ENCODE measurements around the gene TMEM260. TPM values are rescaled to one million over a fixed set of nuclear protein-coding genes. Genes with fewer than 3 reads are reported as not detected.

Gene TMEM260
- total and polyA plus RNA-seq, 10 of the 15 experiments (the other 5 are each of a cell fraction or from before 2014, with no cell fraction given) = 3.2 to 13.6 (median 11.0) TPM

DNA sequence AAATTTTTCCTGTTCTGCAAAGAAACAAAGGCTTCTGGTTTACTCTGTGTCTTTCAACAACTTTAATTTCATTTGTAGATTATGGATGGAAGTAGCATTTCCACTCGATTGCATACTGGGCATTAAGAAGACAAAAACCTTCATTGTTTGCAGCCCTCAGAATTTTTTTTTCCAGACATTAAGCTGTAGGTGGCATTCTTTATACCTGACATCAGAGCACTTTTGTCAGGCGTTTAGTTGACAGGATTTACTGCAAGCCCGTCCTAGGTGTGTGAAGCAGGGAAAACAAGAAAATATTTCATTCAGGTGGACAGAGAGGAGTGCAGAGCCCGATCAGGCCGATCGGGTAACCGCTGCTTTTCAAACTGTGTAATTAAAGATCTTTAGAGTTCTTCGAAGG lies 107.5 kb downstream of the TMEM260 start:
- in situ Hi-C loops (cut with MboI) = no loop called here
- BruUV-seq (replicated peaks) = no TSS peak
- FAIRE-seq (no peak), ATAC-seq (no peak), DNase-seq (ENCODE audit: low read depth, low spot score) (no peak)
- H2AFZ ChIP-seq (ENCODE audit: control insufficient read depth, low read depth, low read length) = no peak overlapping the region
- H3K36me3 ChIP-seq (ENCODE audit: control insufficient read depth in 2 of 2, insufficient read depth in 2 of 2, low read length in 1 of 2) = no peaks in the 10 kb centered on the region
- SMC1A ChIA-PET (ENCODE audit: uncharacterized antibody, unreplicated experiment) = no interaction called here
- H3K9ac ChIP-seq (ENCODE audit: control insufficient read depth, insufficient read depth, low read length) = no peak overlapping the region
- intact Hi-C loops (cut with micrococcal nuclease; ENCODE audit: unreplicated experiment) = no loop called here
- no peaks in the 10 kb centered on the region for H4K20me1 ChIP-seq (ENCODE audit: control insufficient read depth, insufficient read depth)
- H3K27ac ChIP-seq (ENCODE audit: control insufficient read depth, insufficient read depth) = no peak overlapping the region
- TF ChIP-seq, protein P1, sequence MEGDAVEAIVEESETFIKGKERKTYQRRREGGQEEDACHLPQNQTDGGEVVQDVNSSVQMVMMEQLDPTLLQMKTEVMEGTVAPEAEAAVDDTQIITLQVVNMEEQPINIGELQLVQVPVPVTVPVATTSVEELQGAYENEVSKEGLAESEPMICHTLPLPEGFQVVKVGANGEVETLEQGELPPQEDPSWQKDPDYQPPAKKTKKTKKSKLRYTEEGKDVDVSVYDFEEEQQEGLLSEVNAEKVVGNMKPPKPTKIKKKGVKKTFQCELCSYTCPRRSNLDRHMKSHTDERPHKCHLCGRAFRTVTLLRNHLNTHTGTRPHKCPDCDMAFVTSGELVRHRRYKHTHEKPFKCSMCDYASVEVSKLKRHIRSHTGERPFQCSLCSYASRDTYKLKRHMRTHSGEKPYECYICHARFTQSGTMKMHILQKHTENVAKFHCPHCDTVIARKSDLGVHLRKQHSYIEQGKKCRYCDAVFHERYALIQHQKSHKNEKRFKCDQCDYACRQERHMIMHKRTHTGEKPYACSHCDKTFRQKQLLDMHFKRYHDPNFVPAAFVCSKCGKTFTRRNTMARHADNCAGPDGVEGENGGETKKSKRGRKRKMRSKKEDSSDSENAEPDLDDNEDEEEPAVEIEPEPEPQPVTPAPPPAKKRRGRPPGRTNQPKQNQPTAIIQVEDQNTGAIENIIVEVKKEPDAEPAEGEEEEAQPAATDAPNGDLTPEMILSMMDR (IDR thresholded peaks at IDR 0.05 in 2 of 3, conservative IDR thresholded peaks at IDR 0.05 in 1 of 3; ENCODE audit: control insufficient read depth in 2 of 3, extremely low read depth in 1 of 3, insufficient read depth in 1 of 3, low read depth in 3 of 3, low read length in 3 of 3) = no peak
- no peak for TF ChIP-seq MTA2 (IDR thresholded peaks at IDR 0.05; ENCODE audit: low read depth)
- TF ChIP-seq FOXM1 (IDR thresholded peaks at IDR 0.05; ENCODE audit: low read depth, low read length) = no peak
- RAD21 ChIA-PET (ENCODE audit: unreplicated experiment) = no interaction called here
- POLR2A ChIA-PET = no interaction called here
- no peaks in the 10 kb centered on the region for H3K79me2 ChIP-seq (ENCODE audit: control insufficient read depth, insufficient read depth, low read length)
- H3K27me3 ChIP-seq (replicated peaks in 1 of 2; ENCODE audit: control insufficient read depth in 2 of 2, insufficient read depth in 2 of 2, low read length in 1 of 2) = no peaks in the 10 kb centered on the region
- CTCF ChIA-PET = no interaction called here
- no peaks in the 10 kb centered on the region for H3K9me3 ChIP-seq (replicated peaks; ENCODE audit: control insufficient read depth, insufficient read depth, low read length)
- H3K4me1 ChIP-seq (ENCODE audit: control insufficient read depth, insufficient read depth, low read length) = no peaks in the 10 kb centered on the region
- WGBS (ENCODE audit: insufficient coverage, insufficient replicate concordance, low lambda C conversion rate, missing lambda C conversion rate) = 36% methylated on average over 8 of the region's 8 CpGs
- no peak overlapping the region for H3K4me2 ChIP-seq (ENCODE audit: control insufficient read depth, insufficient read depth)
- H3K4me3 ChIP-seq = no peak overlapping the region

DNA sequence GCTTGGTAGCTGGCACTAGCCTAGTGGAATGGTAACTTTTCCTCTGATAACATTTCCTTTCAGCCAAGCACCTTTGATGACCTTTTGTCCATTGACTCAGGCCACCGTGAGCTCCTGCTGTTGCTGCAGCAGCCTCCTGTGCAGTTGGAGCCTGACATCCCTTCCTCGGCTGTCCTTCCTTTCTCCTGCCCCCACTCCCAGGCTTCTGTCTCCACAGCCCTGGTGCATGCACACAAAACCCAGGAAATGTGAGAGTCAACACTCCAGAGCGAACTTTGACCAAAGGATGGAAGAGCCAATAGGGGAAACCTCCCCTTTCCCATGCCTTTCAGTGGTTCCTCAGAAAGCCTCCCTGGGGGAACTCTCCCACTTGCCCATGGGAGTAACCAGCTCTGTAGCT lies 115.0 kb downstream of the TMEM260 start:
- no peaks in the 10 kb centered on the region for H3K36me3 ChIP-seq (ENCODE audit: control insufficient read depth in 2 of 2, insufficient read depth in 2 of 2, low read length in 1 of 2)
- no peak overlapping the region for H3K4me3 ChIP-seq
- no peaks in the 10 kb centered on the region for H3K27me3 ChIP-seq (replicated peaks in 1 of 2; ENCODE audit: control insufficient read depth in 2 of 2, insufficient read depth in 2 of 2, low read length in 1 of 2)
- TF ChIP-seq, protein P2, sequence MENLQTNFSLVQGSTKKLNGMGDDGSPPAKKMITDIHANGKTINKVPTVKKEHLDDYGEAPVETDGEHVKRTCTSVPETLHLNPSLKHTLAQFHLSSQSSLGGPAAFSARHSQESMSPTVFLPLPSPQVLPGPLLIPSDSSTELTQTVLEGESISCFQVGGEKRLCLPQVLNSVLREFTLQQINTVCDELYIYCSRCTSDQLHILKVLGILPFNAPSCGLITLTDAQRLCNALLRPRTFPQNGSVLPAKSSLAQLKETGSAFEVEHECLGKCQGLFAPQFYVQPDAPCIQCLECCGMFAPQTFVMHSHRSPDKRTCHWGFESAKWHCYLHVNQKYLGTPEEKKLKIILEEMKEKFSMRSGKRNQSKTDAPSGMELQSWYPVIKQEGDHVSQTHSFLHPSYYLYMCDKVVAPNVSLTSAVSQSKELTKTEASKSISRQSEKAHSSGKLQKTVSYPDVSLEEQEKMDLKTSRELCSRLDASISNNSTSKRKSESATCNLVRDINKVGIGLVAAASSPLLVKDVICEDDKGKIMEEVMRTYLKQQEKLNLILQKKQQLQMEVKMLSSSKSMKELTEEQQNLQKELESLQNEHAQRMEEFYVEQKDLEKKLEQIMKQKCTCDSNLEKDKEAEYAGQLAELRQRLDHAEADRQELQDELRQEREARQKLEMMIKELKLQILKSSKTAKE (IDR thresholded peaks at IDR 0.05; ENCODE audit: low read depth, poor library complexity, severe bottlenecking) = no peak
- no peak for TF ChIP-seq KAT2A (conservative IDR thresholded peaks at IDR 0.05; ENCODE audit: control insufficient read depth, low read depth, low read length)
- TF ChIP-seq MYC (IDR thresholded peaks at IDR 0.05; ENCODE audit: insufficient read depth, insufficient read length, insufficient replicate concordance, low read length, severe bottlenecking) = no peak
- TF ChIP-seq, protein P3, sequence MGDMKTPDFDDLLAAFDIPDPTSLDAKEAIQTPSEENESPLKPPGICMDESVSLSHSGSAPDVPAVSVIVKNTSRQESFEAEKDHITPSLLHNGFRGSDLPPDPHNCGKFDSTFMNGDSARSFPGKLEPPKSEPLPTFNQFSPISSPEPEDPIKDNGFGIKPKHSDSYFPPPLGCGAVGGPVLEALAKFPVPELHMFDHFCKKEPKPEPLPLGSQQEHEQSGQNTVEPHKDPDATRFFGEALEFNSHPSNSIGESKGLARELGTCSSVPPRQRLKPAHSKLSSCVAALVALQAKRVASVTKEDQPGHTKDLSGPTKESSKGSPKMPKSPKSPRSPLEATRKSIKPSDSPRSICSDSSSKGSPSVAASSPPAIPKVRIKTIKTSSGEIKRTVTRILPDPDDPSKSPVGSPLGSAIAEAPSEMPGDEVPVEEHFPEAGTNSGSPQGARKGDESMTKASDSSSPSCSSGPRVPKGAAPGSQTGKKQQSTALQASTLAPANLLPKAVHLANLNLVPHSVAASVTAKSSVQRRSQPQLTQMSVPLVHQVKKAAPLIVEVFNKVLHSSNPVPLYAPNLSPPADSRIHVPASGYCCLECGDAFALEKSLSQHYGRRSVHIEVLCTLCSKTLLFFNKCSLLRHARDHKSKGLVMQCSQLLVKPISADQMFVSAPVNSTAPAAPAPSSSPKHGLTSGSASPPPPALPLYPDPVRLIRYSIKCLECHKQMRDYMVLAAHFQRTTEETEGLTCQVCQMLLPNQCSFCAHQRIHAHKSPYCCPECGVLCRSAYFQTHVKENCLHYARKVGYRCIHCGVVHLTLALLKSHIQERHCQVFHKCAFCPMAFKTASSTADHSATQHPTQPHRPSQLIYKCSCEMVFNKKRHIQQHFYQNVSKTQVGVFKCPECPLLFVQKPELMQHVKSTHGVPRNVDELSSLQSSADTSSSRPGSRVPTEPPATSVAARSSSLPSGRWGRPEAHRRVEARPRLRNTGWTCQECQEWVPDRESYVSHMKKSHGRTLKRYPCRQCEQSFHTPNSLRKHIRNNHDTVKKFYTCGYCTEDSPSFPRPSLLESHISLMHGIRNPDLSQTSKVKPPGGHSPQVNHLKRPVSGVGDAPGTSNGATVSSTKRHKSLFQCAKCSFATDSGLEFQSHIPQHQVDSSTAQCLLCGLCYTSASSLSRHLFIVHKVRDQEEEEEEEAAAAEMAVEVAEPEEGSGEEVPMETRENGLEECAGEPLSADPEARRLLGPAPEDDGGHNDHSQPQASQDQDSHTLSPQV (IDR thresholded peaks at IDR 0.05) = no peak
- TF ChIP-seq IKZF2 (IDR thresholded peaks at IDR 0.05) = no peak
- no peaks in the 10 kb centered on the region for H3K9me3 ChIP-seq (replicated peaks; ENCODE audit: control insufficient read depth, insufficient read depth, low read length)
- ChIA-PET CTCF (no interaction called here), POLR2A (no interaction called here), RAD21 (ENCODE audit: unreplicated experiment) (no interaction called here), SMC1A (ENCODE audit: uncharacterized antibody, unreplicated experiment) (interaction anchor here (0.6 kb wide), 1 partner anchor 58 kb away, joined by 3 read pairs; no protein-coding TSS in a partner anchor)
- no TSS peak for BruUV-seq (replicated peaks)
- in situ Hi-C loops (cut with MboI) = no loop called here
- H2AFZ ChIP-seq (ENCODE audit: control insufficient read depth, low read depth, low read length) = no peak overlapping the region
- FAIRE-seq (no peak), ATAC-seq (no peak), DNase-seq (ENCODE audit: low read depth, low spot score) (no peak)
- H3K4me1 ChIP-seq (ENCODE audit: control insufficient read depth, insufficient read depth, low read length) = no peaks in the 10 kb centered on the region
- H4K20me1 ChIP-seq (ENCODE audit: control insufficient read depth, insufficient read depth) = no peaks in the 10 kb centered on the region
- intact Hi-C loops (cut with micrococcal nuclease; ENCODE audit: unreplicated experiment) = no loop called here
- WGBS (ENCODE audit: insufficient coverage, insufficient replicate concordance, low lambda C conversion rate, missing lambda C conversion rate) = 46% methylated on average over 3 of the region's 3 CpGs
- H3K27ac ChIP-seq (ENCODE audit: control insufficient read depth, insufficient read depth) = no peak overlapping the region
- no peak overlapping the region for H3K9ac ChIP-seq (ENCODE audit: control insufficient read depth, insufficient read depth, low read length)
- H3K79me2 ChIP-seq (ENCODE audit: control insufficient read depth, insufficient read depth, low read length) = no peaks in the 10 kb centered on the region
- no peak overlapping the region for H3K4me2 ChIP-seq (ENCODE audit: control insufficient read depth, insufficient read depth)

Data from GM12878 (cell line).